GM12872 (cell line): Measurements from ENCODE around the gene WDFY4.

Experiments
- CTCF ChIP-seq: IDR thresholded peaks from 3 replicates; pipeline ENCODE4 v1.5.1; 2011; ENCODE audit warnings: low read depth, mild to moderate bottlenecking, low read length, moderate library complexity; ENCODE audit not compliant: insufficient read depth

WDFY4 gene

GRCh38 chr10:48890888-48891850, 206.5 kb downstream of the WDFY4 start:
- no peak for TF ChIP-seq CTCF

GRCh38 chr10:48894911-48895802, 210.5 kb downstream of the WDFY4 start:
- TF ChIP-seq CTCF = no peak

GRCh38 chr10:48895803-48896195, 211.1 kb downstream of the WDFY4 start:
- no peak for TF ChIP-seq CTCF

GRCh38 chr10:48896756-48897440, 212.2 kb downstream of the WDFY4 start:
- no peak for TF ChIP-seq CTCF

GRCh38 chr10:48897441-48897790, 212.7 kb downstream of the WDFY4 start:
- TF ChIP-seq CTCF = no peak

- no peak for TF ChIP-seq CTCF
Observed at GRCh38 chr10:48898426-48898825, 213.8 kb downstream of the WDFY4 start.

GRCh38 chr10:48899781-48900180, 215.1 kb downstream of the WDFY4 start:
- no peak for TF ChIP-seq CTCF
